GM12864 (cell line): Measurements from ENCODE around the gene ANKRD13B.

Experiments used
- DNase-seq: peaks from one replicate; pipeline ENCODE4 v3.0.0-alpha.2; 2011; ENCODE audit warnings: low read depth
- H3K4me3 ChIP-seq: 2 replicates; pipeline ENCODE4 v1.5.1; 2011; ENCODE audit warnings: mild to moderate bottlenecking, low read depth, low read length, control low read depth
- CTCF ChIP-seq: IDR thresholded peaks from 2 replicates; pipeline ENCODE4 v1.5.1; 2011; ENCODE audit warnings: low read depth, mild to moderate bottlenecking, moderate library complexity, low read length, control low read depth, inconsistent platforms; ENCODE audit errors: missing control alignments

Gene ANKRD13B

GRCh38 chr17:29640413-29640812 is 47.5 kb downstream of the ANKRD13B start:
- TF ChIP-seq CTCF, result no peak
- no peak for DNase-seq
- H3K4me3 ChIP-seq, result no peak overlapping the region

- no peak for DNase-seq
- no peak overlapping the region for H3K4me3 ChIP-seq
- TF ChIP-seq CTCF, result no peak
These were observed 48.2 kb downstream of the ANKRD13B start for GRCh38 chr17:29640981-29641642.

GRCh38 chr17:29642171-29642611 is 49.3 kb downstream of the ANKRD13B start:
- no peak for TF ChIP-seq CTCF
- H3K4me3 ChIP-seq, result no peak overlapping the region
- DNase-seq, result no peak

- DNase-seq, result no peak
- no peak overlapping the region for H3K4me3 ChIP-seq
- TF ChIP-seq CTCF, result no peak
These were observed 50.9 kb downstream of the ANKRD13B start for GRCh38 chr17:29643817-29644160.

GRCh38 chr17:29645515-29646051 is 52.7 kb downstream of the ANKRD13B start:
- no peak overlapping the region for H3K4me3 ChIP-seq
- no peak for DNase-seq
- TF ChIP-seq CTCF, result no peak

GRCh38 chr17:29648005-29648404 is 55.1 kb downstream of the ANKRD13B start:
- no peak for TF ChIP-seq CTCF
- no peak overlapping the region for H3K4me3 ChIP-seq
- no peak for DNase-seq

- no peak for TF ChIP-seq CTCF
- H3K4me3 ChIP-seq, result no peak overlapping the region
- DNase-seq, result no peak
These were observed 56.4 kb downstream of the ANKRD13B start for GRCh38 chr17:29649359-29649758.
